Mesenchymal stem cell (in vitro differentiated cells and primary cell): ENCODE results near the gene DISC1.

Source experiments
- DNase-seq: peaks from one replicate; pipeline ENCODE4 v3.0.0-alpha.2; 2013
- H2AFZ ChIP-seq: one replicate; pipeline ENCODE4 v1.6.1; 2013; ENCODE audit warnings: low read depth, mild to moderate bottlenecking, control low read depth, inconsistent platforms, low read length, moderate library complexity
- H2AK5ac ChIP-seq: 2 replicates; pipeline ENCODE4 v1.6.1; 2013; ENCODE audit warnings: low read length, moderate library complexity, mild to moderate bottlenecking, inconsistent platforms; ENCODE audit not compliant: severe bottlenecking
- H2BK120ac ChIP-seq: one replicate; pipeline ENCODE4 v1.6.1; 2013; ENCODE audit warnings: low read depth, mild to moderate bottlenecking, inconsistent platforms, low read length, moderate library complexity
- H2BK12ac ChIP-seq, 2 experiments: one replicate each; pipeline ENCODE4 v1.6.1; 2013; ENCODE audit warnings: inconsistent platforms in 2 of 2, low read length in 2 of 2, mild to moderate bottlenecking in 2 of 2, moderate library complexity in 2 of 2, control low read depth in 1 of 2
- H2BK15ac ChIP-seq: one replicate; pipeline ENCODE4 v1.6.1; 2013; ENCODE audit warnings: mild to moderate bottlenecking, low read depth, inconsistent platforms; ENCODE audit not compliant: poor library complexity, severe bottlenecking
- H2BK5ac ChIP-seq: 2 replicates; pipeline ENCODE4 v1.6.1; 2013; ENCODE audit warnings: low read depth, mild to moderate bottlenecking, low read length, control low read depth, inconsistent platforms; ENCODE audit not compliant: poor library complexity, severe bottlenecking
- H3K14ac ChIP-seq, 2 experiments: one replicate each; pipeline ENCODE4 v1.6.1; 2013; ENCODE audit warnings: inconsistent platforms in 2 of 2, low read length in 2 of 2, control low read depth in 1 of 2, mild to moderate bottlenecking in 1 of 2, moderate library complexity in 1 of 2
- H3K18ac ChIP-seq, 2 experiments: one replicate each; pipeline ENCODE4 v1.6.1; 2013; ENCODE audit warnings: inconsistent platforms in 2 of 2, low read length in 2 of 2, control low read depth in 1 of 2, low read depth in 1 of 2, mild to moderate bottlenecking in 1 of 2
- H3K23ac ChIP-seq, 2 experiments: one replicate each; pipeline ENCODE4 v1.6.1; 2013; ENCODE audit warnings: inconsistent platforms in 2 of 2, low read length in 2 of 2, mild to moderate bottlenecking in 2 of 2, moderate library complexity in 2 of 2, control low read depth in 1 of 2
- H3K27ac ChIP-seq: 2 replicates; pipeline ENCODE4 v1.5.1; 2013; ENCODE audit warnings: mild to moderate bottlenecking, moderate library complexity, low read length, control low read depth, inconsistent platforms; ENCODE audit not compliant: poor library complexity, severe bottlenecking
- H3K27me3 ChIP-seq, 2 experiments: 2 replicates each; pipeline versions ENCODE4 v1.6.1 to v1.7.0; 2013; ENCODE audit warnings: low read length in 2 of 2, mild to moderate bottlenecking in 2 of 2, moderate library complexity in 2 of 2, control low read depth in 1 of 2, inconsistent platforms in 1 of 2; ENCODE audit not compliant: control insufficient read depth in 1 of 2, insufficient read depth in 1 of 2
- H3K36me3 ChIP-seq, 2 experiments: 2 replicates each; pipeline versions ENCODE4 v1.6.1 to v1.7.0; 2013; ENCODE audit warnings: low read length in 2 of 2, control low read depth in 1 of 2, inconsistent platforms in 1 of 2, low read depth in 1 of 2, mild to moderate bottlenecking in 1 of 2; ENCODE audit not compliant: insufficient read depth in 2 of 2, control insufficient read depth in 1 of 2
- H3K4ac ChIP-seq, 2 experiments: one replicate each; pipeline ENCODE4 v1.6.1; 2013; ENCODE audit warnings: inconsistent platforms in 2 of 2, low read length in 2 of 2, mild to moderate bottlenecking in 2 of 2, moderate library complexity in 2 of 2, control low read depth in 1 of 2, low read depth in 1 of 2
- H3K4me1 ChIP-seq: 2 replicates; pipeline ENCODE4 v1.6.1; 2013; ENCODE audit warnings: low read depth, low read length, control low read depth; ENCODE audit not compliant: control insufficient read depth, insufficient read depth
- H3K4me2 ChIP-seq: 2 replicates; pipeline ENCODE4 v1.6.1; 2013; ENCODE audit warnings: low read length, mild to moderate bottlenecking, inconsistent platforms; ENCODE audit not compliant: poor library complexity, severe bottlenecking
- H3K4me3 ChIP-seq, 2 experiments: 2 replicates each; pipeline versions ENCODE4 v1.5.1 to v1.7.0; 2013; ENCODE audit warnings: low read length in 2 of 2, mild to moderate bottlenecking in 2 of 2, control low read depth in 1 of 2, low read depth in 1 of 2; ENCODE audit not compliant: insufficient read depth in 1 of 2
- H3K79me1 ChIP-seq: replicated peaks from 2 replicates; pipeline ENCODE4 v1.6.1; 2013; ENCODE audit warnings: mild to moderate bottlenecking, control low read depth, low read length, inconsistent platforms; ENCODE audit not compliant: poor library complexity, severe bottlenecking
- H3K9ac ChIP-seq: 2 replicates; pipeline ENCODE4 v1.7.0; 2013; ENCODE audit warnings: mild to moderate bottlenecking, low read length, moderate library complexity
- H3K9me3 ChIP-seq: 2 replicates; pipeline ENCODE4 v1.7.0; 2013; ENCODE audit warnings: mild to moderate bottlenecking, low read length; ENCODE audit not compliant: control insufficient read depth
- H4K8ac ChIP-seq: one replicate; pipeline ENCODE4 v1.6.1; 2013; ENCODE audit warnings: inconsistent platforms, mild to moderate bottlenecking, low read length, moderate library complexity
- H4K91ac ChIP-seq: one replicate; pipeline ENCODE4 v1.6.1; 2013; ENCODE audit warnings: mild to moderate bottlenecking, low read length, inconsistent platforms
- WGBS: methylation state at CpG from one replicate; pipeline ENCODE4 v1.1.7; 2013; ENCODE audit warnings: mixed read lengths; 5-methylcytosine and 5-hydroxymethylcytosine counted together

DISC1 gene

GRCh38 chr1:231883382-231883781 lies 256.8 kb downstream of the DISC1 start:
- Histone ChIP-seq H3K27ac (no peak overlapping the region), H4K8ac (no peak overlapping the region), H2BK12ac (no peak overlapping the region), H2BK15ac (no peak overlapping the region), H3K27me3 (no peaks in the 10 kb centered on the region), H3K4me3 (no peak overlapping the region), H2BK120ac (no peak overlapping the region), H3K23ac (no peak overlapping the region), H2AFZ (no peak overlapping the region), H3K14ac (no peak overlapping the region), H3K4ac (no peak overlapping the region), H3K4me2 (no peak overlapping the region), H2BK5ac (no peak overlapping the region), H3K18ac (no peak overlapping the region), H3K4me1 (peaks cover 3% of the 10 kb centered on the region), H3K79me1 (peaks cover 17% of the 10 kb centered on the region), H3K36me3 (peaks cover 0 to 5% of the 10 kb centered on the region in 2 experiments), H4K91ac (peak overlapping the region; percentile 7), H3K9me3 (no peaks in the 10 kb centered on the region), H3K9ac (no peak overlapping the region), H2AK5ac (no peak overlapping the region)
- 96% methylated on average over 1 of the region's 1 CpG for WGBS
- no peak for DNase-seq

DNA sequence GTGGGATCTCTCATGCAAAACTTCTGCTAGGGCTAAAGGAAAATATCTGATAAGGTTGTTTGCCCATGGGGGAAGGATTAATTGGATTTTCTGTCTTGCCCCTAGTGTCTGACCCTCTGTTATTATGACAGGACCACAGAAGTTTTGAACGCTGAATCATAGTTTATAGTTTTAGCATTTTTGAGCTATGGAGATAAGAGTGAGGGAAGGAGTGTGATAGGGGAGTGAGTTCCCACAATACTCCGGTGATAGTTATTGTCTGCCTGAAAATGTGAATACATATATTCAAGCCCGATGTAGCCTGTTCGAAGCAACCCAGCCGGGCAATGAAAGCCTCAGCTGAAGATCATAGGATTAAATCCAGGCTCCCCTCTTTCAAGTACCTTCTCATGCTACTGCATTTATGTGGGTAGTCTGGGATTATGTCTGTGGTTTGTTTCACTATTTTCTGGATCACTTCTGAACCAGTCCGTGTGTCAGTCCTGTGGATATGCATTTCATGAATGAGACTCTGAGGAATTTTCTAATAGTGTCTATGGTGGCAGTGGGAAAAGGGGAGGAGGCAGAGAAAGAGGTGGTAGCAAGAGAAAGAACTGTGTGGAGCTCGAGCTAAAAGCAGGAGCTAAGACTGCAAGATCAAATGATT lies 258.7 kb downstream of the DISC1 start:
- H2BK15ac ChIP-seq: no peak overlapping the region
- no peak overlapping the region for H3K4me2 ChIP-seq
- H3K36me3 ChIP-seq: peaks cover 0 to 5% of the 10 kb centered on the region in 2 experiments
- H2AFZ ChIP-seq: no peak overlapping the region
- no peaks in the 10 kb centered on the region for H3K9me3 ChIP-seq
- no peak overlapping the region for H3K4ac ChIP-seq
- no peak overlapping the region for H4K8ac ChIP-seq
- peaks cover 3% of the 10 kb centered on the region for H3K4me1 ChIP-seq
- no peak overlapping the region for H2BK5ac ChIP-seq
- DNase-seq: peak; percentile 72
- H3K79me1 ChIP-seq: peaks cover 21% of the 10 kb centered on the region
- H2AK5ac ChIP-seq: no peak overlapping the region
- no peaks in the 10 kb centered on the region for H3K27me3 ChIP-seq
- H3K14ac ChIP-seq: no peak overlapping the region
- no peak overlapping the region for H2BK12ac ChIP-seq
- no peak overlapping the region for H3K18ac ChIP-seq
- WGBS: 46% methylated on average over 7 of the region's 7 CpGs
- H3K23ac ChIP-seq: no peak overlapping the region
- no peak overlapping the region for H2BK120ac ChIP-seq
- peak overlapping the region; percentile 36 for H3K27ac ChIP-seq
- H3K4me3 ChIP-seq: no peak overlapping the region
- no peak overlapping the region for H4K91ac ChIP-seq
- H3K9ac ChIP-seq: no peak overlapping the region

DNA sequence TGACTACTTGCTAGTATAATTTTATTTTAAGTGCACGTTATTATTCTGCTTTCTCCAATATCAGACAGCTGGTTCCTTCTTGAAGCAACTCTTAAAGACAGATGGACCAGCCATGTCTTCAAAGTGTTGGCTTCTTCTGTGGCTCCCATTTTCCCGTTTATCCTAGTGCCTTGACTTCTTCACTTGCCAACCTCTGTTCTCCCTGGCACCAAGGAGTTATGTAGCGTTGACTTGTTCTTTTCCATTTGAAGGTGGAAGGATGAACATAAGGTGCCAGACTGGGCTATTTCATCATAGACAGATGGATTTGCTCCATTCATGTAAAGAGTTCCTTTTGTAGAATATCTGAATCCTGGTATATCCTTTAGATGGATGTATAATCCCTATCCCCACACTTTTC lies 260.6 kb downstream of the DISC1 start:
- no peak overlapping the region for H3K27ac ChIP-seq
- no peak overlapping the region for H4K8ac ChIP-seq
- H3K79me1 ChIP-seq: peaks cover 21% of the 10 kb centered on the region
- H2AFZ ChIP-seq: no peak overlapping the region
- H3K4ac ChIP-seq: no peak overlapping the region
- no peak overlapping the region for H3K9ac ChIP-seq
- no peak for DNase-seq
- no peak overlapping the region for H2BK15ac ChIP-seq
- H2AK5ac ChIP-seq: no peak overlapping the region
- no peak overlapping the region for H3K4me2 ChIP-seq
- H3K23ac ChIP-seq: no peak overlapping the region
- no peaks in the 10 kb centered on the region for H3K27me3 ChIP-seq
- H4K91ac ChIP-seq: no peak overlapping the region
- no peak overlapping the region for H2BK5ac ChIP-seq
- peaks cover 3% of the 10 kb centered on the region for H3K4me1 ChIP-seq
- H3K18ac ChIP-seq: no peak overlapping the region
- H3K4me3 ChIP-seq: no peak overlapping the region
- WGBS: 98% methylated on average over 3 of the region's 3 CpGs
- peaks cover 0 to 5% of the 10 kb centered on the region in 2 experiments for H3K36me3 ChIP-seq
- no peaks in the 10 kb centered on the region for H3K9me3 ChIP-seq
- no peak overlapping the region for H2BK120ac ChIP-seq
- H2BK12ac ChIP-seq: no peak overlapping the region
- H3K14ac ChIP-seq: no peak overlapping the region

DNA sequence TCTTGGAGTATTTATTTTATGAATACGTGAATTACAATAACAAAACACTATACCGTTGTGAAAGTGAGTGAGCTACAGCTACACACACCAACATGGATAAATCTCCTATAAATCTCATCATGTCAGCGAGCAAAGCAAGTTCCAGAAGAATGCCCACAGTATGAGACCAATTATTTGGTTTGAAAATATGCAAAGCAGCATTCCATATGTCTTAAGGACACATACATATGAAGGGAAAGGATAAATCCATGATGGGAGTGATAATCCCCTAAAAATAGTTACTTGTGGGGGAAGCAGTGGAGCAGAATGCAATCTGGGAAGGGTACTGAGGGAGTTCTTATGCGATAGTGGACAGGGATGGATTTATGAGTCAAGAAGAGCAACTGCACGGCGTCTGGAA lies 261.3 kb downstream of the DISC1 start:
- Histone ChIP-seq H3K9ac (no peak overlapping the region), H3K36me3 (peaks cover 0 to 5% of the 10 kb centered on the region in 2 experiments)

More for the DNA sequence above, 261.3 kb downstream of the DISC1 start:
- no peak overlapping the region for H3K27ac ChIP-seq
- H2BK15ac ChIP-seq: no peak overlapping the region
- H3K27me3 ChIP-seq: no peaks in the 10 kb centered on the region
- H3K23ac ChIP-seq: no peak overlapping the region
- no peak for DNase-seq
- no peaks in the 10 kb centered on the region for H3K9me3 ChIP-seq
- no peak overlapping the region for H2AK5ac ChIP-seq
- H3K4me1 ChIP-seq: peaks cover 3% of the 10 kb centered on the region
- no peak overlapping the region for H4K8ac ChIP-seq
- no peak overlapping the region for H3K14ac ChIP-seq
- H3K18ac ChIP-seq: no peak overlapping the region
- no peak overlapping the region for H2BK5ac ChIP-seq
- 91% methylated on average over 3 of the region's 6 CpGs for WGBS
- no peak overlapping the region for H4K91ac ChIP-seq
- H3K4me2 ChIP-seq: no peak overlapping the region
- H2AFZ ChIP-seq: no peak overlapping the region
- no peak overlapping the region for H2BK12ac ChIP-seq
- H3K79me1 ChIP-seq: peaks cover 17% of the 10 kb centered on the region
- no peak overlapping the region for H2BK120ac ChIP-seq
- H3K4me3 ChIP-seq: no peak overlapping the region
- no peak overlapping the region for H3K4ac ChIP-seq
